HG03439 (cell line): ENCODE results near the gene SKIL.

ENCODE experiments used
- ATAC-seq: cut with Tn5 transposase; IDR thresholded peaks from one replicate; pipeline ENCODE4 v1.9.1; 2021; ENCODE audit warnings: mild to moderate bottlenecking, moderate library complexity; ENCODE audit not compliant: unreplicated experiment

The SKIL gene

GRCh38 chr3:170346481-170347392 lies 10.8 kb upstream of the SKIL start:
- ATAC-seq = no peak

- peak; percentile 41 for ATAC-seq
These were observed 6.8 kb upstream of the SKIL start for GRCh38 chr3:170350515-170351413.

- no peak for ATAC-seq
These were observed 4.6 kb upstream of the SKIL start for GRCh38 chr3:170352936-170353335.

DNA sequence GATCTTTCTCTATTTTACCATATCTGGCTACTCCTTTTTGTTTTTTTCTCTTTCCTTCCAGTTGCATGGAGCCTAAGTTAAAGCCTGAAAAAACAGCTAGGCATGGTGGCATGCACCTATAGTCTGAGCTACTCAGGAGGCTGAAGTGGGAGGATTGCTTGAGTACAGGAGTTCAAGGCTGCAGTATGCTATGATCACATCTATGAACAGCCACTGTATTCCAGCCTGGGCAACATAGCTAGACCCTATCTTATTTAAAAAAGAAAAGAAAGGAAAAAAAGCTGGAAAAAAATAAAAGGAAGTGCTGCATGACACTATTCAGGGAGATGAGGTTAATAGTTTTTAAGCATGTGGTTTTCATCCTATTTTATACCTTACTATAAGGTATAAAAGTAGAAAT lies 4.0 kb upstream of the SKIL start:
- ATAC-seq = no peak

DNA sequence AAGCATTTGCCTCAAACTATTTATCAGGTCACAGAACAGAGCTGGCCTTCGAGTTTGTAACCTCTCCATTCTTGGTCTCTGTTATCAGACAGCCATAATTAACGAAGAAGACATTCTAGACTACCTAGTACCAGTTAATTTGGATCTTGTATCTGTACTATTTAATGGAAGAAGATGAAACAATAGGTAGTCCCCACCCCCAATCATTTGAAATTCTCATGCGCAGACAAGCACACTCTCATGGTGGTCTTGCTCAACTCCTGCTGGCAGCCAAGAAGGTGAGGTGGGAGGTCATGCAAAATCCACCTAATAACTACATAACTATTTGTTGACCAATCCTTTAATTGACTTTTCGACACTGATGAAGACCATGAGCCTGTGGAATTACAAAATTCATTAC lies 2.8 kb upstream of the SKIL start:
- no peak for ATAC-seq

DNA sequence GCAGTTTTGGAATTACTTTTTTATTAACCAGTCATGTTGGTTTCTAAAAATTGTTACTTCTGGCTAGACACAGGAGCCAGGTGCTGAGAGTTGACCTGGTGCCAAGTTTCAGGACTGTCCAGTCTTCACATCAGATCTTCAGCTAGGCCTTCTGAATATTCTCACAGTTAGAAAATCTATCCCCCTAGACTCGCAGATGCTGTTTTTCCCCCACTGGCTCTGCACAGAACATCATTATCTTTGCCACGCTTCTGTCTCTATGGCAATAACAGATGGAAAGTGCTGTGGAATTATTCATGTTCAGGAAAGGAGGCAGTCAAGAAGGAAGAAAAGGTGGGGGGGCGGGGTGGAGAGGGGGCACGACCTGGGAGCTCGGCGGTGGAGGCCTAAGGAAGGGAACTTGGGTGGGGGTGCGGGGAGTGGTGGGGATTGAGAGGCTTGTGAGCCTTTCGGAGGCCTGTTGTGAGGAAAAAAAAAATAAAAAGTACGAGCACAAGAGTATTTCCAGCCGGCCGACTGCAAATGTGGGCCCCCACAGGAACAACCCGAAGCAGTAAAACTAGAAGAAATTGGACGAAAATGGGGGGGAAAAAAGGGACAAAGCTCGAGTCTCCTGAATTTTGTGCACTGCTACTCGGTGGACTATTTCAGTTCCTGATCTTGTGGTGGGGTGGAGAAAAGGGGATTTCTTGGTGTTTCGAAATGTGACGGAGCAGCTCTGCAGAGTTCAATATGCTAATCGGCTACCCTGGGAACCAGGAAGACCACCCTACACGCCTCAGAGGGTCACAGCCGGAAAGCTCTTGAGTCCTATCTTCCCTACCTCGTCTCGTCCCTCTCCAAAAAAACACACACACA lies 1.5 kb upstream of the SKIL start:
- ATAC-seq = peak; percentile 22

DNA sequence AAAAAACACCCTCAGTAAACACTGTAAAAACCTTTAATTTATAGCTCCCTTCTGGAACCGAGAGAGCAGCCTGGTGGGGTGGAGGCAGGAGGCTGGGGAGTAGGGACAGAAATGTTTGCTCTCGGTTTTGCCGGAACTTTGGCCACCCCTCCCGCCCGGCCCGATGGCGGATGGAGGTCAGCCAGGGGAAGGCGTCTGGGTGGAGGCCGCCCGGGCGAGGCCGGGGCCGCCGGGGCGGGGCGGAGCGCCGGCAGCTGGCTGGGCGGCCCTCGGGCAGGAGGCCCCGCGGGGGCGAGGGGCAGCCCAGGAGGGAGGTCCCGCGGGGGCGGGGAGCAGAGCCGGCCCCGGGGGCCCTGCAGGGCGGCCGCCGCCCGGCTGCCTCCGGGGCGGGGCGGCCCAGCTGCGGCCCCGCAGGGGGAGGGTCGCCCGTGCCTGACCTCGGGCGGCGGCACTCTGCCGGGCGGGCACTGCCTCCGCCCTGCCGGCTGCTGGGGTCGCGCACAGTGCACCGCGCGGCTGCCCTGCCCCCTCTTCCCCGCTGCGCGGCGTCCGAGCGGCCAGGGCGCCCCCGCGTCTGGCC lies 829 bp upstream of the SKIL start:
- peak; percentile 43 for ATAC-seq

DNA sequence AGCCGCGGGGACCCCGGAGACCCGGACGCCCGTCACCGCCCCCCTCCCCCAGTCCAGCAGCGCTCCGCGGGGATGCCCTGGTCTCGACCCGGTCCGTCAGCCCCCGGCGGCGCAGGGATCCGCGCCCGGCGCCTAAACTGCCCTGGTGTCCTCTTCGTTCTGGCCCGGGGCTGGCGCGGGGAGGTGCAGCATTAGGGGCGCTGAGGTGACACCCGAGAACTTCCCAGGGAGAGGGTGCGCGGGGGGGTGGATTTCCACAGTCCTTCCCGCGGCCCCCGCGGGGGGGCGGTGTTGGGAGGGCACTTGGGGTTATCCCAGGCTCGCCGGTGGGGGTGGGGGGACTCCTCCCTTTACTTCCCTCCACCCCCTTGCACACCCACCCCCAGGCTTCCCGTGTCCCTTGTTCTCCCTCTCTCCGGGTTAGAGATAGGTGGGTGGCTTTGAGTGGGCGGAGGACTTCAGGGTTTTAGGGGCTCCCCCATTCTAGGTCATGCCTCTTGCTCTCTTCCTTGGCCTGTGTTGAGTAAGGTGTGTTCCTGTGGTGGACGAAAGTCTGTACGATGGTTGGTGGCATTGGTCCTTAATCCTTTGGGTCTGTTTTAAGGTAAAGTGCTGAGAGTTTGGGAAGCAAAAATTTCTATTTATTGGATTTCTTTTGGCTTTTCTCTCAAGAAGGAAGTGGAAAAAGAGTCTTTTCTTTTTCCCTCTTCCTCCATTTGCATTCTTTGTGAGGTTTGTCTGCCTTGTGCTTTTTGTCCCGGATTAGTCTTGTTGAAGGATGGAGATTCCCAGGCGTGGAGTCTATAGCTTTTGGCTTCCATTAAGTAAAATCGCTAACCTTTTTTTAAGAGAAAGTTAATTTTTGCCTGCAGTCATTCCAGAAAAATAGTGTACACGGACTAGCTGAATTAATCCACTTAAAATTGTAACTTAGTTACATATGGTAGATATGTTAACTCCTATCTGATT lies 811 bp downstream of the SKIL start:
- peak; percentile 16 for ATAC-seq

- ATAC-seq = no peak
These were observed 1.7 kb downstream of the SKIL start for GRCh38 chr3:170359178-170359704.

GRCh38 chr3:170360466-170360865 lies 3.0 kb downstream of the SKIL start:
- ATAC-seq = no peak

- ATAC-seq = no peak
These were observed 3.4 kb downstream of the SKIL start for GRCh38 chr3:170360916-170361315.

GRCh38 chr3:170361711-170362110 lies 4.2 kb downstream of the SKIL start:
- no peak for ATAC-seq

DNA sequence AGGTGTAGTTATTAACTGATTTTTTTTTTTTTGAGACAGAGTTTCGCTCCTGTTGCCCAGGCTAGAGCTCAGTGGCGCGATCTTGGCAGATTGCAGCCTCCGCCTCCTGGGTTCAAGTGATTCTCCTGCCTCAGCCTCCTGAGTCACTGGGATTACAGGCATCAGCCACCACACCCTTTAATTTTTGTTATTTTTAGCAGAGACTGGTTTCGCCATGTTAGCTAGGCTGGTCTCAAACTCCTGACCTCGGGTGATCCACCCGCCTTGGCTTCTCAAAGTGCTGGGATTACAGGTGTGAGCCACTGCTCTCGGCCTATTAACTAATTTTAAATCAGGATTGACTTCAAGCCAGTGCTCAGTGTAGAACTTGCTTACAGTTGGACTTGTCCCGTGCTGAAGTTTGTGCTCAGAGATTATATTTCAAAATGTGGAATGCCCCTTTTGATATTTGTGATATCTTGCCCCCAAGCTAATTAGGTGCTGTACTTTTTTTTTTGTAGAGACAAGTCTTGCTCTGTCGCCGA lies 6.0 kb downstream of the SKIL start:
- ATAC-seq = no peak

DNA sequence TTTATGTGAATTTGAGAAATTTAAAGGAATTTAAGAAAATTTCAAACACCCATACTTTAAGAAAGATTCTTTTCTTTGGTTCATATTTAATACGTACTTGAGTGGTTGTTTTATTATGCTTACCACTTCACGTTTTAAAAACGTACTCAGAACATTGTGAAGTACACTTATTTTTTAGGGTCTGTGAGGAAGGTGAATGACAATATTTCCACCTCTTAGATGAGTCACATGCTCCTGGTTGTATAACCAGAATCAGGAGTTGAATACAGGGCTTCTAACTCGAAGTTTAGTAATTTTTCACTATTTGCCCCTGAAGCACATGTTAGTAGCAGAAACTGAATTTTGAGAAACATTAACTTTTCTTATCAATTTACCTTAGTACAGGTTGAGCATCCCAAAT lies 7.5 kb downstream of the SKIL start:
- no peak for ATAC-seq

DNA sequence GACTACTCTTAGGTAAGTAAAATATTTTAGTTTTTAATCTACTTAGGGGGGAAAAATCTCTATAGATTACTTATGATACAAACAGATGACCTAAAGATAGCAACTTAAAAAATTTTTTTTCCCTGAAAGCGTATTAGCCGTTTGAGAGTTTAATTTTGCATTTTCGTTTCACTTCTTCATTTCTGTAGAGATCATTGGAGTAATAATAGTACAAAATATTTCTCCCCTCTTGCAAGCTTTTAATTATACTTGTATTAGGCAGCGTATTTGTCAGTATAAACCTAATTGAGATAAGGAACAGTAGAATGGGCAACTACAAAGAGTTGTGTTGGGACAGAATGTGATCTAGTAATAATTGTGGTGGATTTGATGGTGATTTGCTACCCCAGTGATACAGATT lies 10.3 kb downstream of the SKIL start:
- ATAC-seq = no peak

GRCh38 chr3:170368921-170369320 lies 11.4 kb downstream of the SKIL start:
- ATAC-seq = no peak

GRCh38 chr3:170372190-170372879 lies 14.8 kb downstream of the SKIL start:
- no peak for ATAC-seq

DNA sequence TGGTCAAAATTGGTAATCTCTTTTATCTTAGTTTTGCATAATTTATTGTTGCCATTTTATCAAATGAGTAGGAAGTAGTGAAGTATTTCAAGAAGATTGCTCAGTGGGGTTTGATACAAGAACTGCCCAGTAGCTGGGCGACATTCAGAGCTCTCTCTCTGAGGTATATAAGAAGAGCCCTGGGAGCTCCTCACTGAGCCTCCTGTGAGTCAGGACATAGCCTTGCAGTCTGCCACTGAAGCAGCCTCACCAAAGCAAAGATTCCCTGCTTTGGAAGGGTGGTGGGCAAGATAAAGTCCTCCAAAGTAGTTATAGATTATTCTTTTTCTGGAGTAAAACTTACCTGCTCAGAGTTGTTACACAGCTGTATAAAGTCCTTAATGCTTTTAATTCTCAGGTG lies 26.1 kb downstream of the SKIL start:
- no peak for ATAC-seq
